ENCODE data around the gene NOP14. TPM values are rescaled to one million over a fixed set of nuclear protein-coding genes. Genes with fewer than 3 reads are reported as not detected.

The NOP14 gene
- total RNA-seq, 2 donors from 2014 or later: 6.6 to 21.0 TPM

- no peak for ATAC-seq (ENCODE audit: insufficient number of reproducible peaks, low FRiP score, low read depth)
- Histone ChIP-seq H3K36me3 (peaks cover 64% of the 10 kb centered on the region), H3K4me1 (ENCODE audit: control insufficient read depth in 1 of 2, low read depth in 2 of 2) (no peaks in the 10 kb centered on the region), H3K27me3 (replicated peaks; ENCODE audit: insufficient read depth) (no peaks in the 10 kb centered on the region), H3K27ac (no peak overlapping the region), H3K4me3 (no peak overlapping the region), H3K9me3 (no peaks in the 10 kb centered on the region)
- no peak for TF ChIP-seq CTCF (IDR thresholded peaks at IDR 0.05)
- DNase-seq (ENCODE audit: low spot score): no peak
These were observed 55.4 kb downstream of the NOP14 start for GRCh38 chr4:2907706-2908293.

- DNase-seq (ENCODE audit: low spot score) (no peak), ATAC-seq (ENCODE audit: insufficient number of reproducible peaks, low FRiP score, low read depth) (no peak)
- no peaks in the 10 kb centered on the region for H3K27me3 ChIP-seq (replicated peaks; ENCODE audit: insufficient read depth)
- H3K27ac ChIP-seq: no peak overlapping the region
- H3K36me3 ChIP-seq: peaks cover 63% of the 10 kb centered on the region
- no peak overlapping the region for H3K4me3 ChIP-seq
- no peaks in the 10 kb centered on the region for H3K4me1 ChIP-seq (ENCODE audit: control insufficient read depth in 1 of 2, low read depth in 2 of 2)
- H3K9me3 ChIP-seq: no peaks in the 10 kb centered on the region
- no peak for TF ChIP-seq CTCF (IDR thresholded peaks at IDR 0.05)
These were observed 56.0 kb downstream of the NOP14 start for GRCh38 chr4:2907226-2907625.

GRCh38 chr4:2906218-2906617 lies 57.0 kb downstream of the NOP14 start:
- H3K4me1 ChIP-seq (ENCODE audit: control insufficient read depth in 1 of 2, low read depth in 2 of 2): no peaks in the 10 kb centered on the region
- DNase-seq (ENCODE audit: low spot score): no peak
- ATAC-seq (ENCODE audit: insufficient number of reproducible peaks, low FRiP score, low read depth): no peak
- TF ChIP-seq CTCF (IDR thresholded peaks at IDR 0.05): no peak
- H3K27me3 ChIP-seq (replicated peaks; ENCODE audit: insufficient read depth): no peaks in the 10 kb centered on the region
- H3K36me3 ChIP-seq: peaks cover 56% of the 10 kb centered on the region
- no peak overlapping the region for H3K27ac ChIP-seq
- no peaks in the 10 kb centered on the region for H3K9me3 ChIP-seq
- no peak overlapping the region for H3K4me3 ChIP-seq

GRCh38 chr4:2905544-2905943 lies 57.7 kb downstream of the NOP14 start:
- H3K4me3 ChIP-seq: no peak overlapping the region
- no peak for TF ChIP-seq CTCF (IDR thresholded peaks at IDR 0.05)
- H3K27ac ChIP-seq: no peak overlapping the region
- ATAC-seq (ENCODE audit: insufficient number of reproducible peaks, low FRiP score, low read depth): no peak
- H3K27me3 ChIP-seq (replicated peaks; ENCODE audit: insufficient read depth): no peaks in the 10 kb centered on the region
- H3K9me3 ChIP-seq: no peaks in the 10 kb centered on the region
- H3K4me1 ChIP-seq (ENCODE audit: control insufficient read depth in 1 of 2, low read depth in 2 of 2): no peaks in the 10 kb centered on the region
- DNase-seq (ENCODE audit: low spot score): no peak
- peaks cover 59% of the 10 kb centered on the region for H3K36me3 ChIP-seq

GRCh38 chr4:2902126-2902525 lies 61.1 kb downstream of the NOP14 start:
- peaks cover 64% of the 10 kb centered on the region for H3K36me3 ChIP-seq
- no peaks in the 10 kb centered on the region for H3K4me1 ChIP-seq (ENCODE audit: control insufficient read depth in 1 of 2, low read depth in 2 of 2)
- H3K4me3 ChIP-seq: no peak overlapping the region
- no peak overlapping the region for H3K27ac ChIP-seq
- H3K9me3 ChIP-seq: no peaks in the 10 kb centered on the region
- ATAC-seq (ENCODE audit: insufficient number of reproducible peaks, low FRiP score, low read depth): no peak
- TF ChIP-seq CTCF (IDR thresholded peaks at IDR 0.05): no peak
- no peaks in the 10 kb centered on the region for H3K27me3 ChIP-seq (replicated peaks; ENCODE audit: insufficient read depth)
- DNase-seq (ENCODE audit: low spot score): no peak

Measured in thoracic aorta (tissue), 2 donors.